AG04450 (cell line): ENCODE results near the gene STARD9. TPM values are rescaled to one million over a fixed set of nuclear protein-coding genes. Genes with fewer than 3 reads are reported as not detected.

Source experiments
- CTCF ChIA-PET: fragments of 300-600, 350-600 bp; formaldehyde crosslinking; extraction: SDS; loops from one replicate; lab custom pipeline; 2022; ENCODE audit warnings: antibody characterized with exemption, inconsistent platforms; lab: Charles Lee
- POLR2A ChIA-PET: fragments of 350-600 bp; formaldehyde crosslinking; extraction: SDS; loops from one replicate; lab custom pipeline; 2021; ENCODE audit warnings: antibody characterized with exemption, inconsistent platforms; lab: Yijun Ruan, JAX
- DNase-seq: peaks from one replicate; pipeline ENCODE4 v3.0.0-alpha.2; 2011; ENCODE audit warnings: low read depth, low spot score
- H3K27ac ChIP-seq: one replicate; pipeline ENCODE4 v1.5.1; 2012; ENCODE audit warnings: low read depth, low read length, control low read depth
- H3K27me3 ChIP-seq: one replicate; pipeline ENCODE4 v1.6.0; 2012; ENCODE audit warnings: low read length; ENCODE audit not compliant: control insufficient read depth, insufficient read depth
- H3K4me3 ChIP-seq: 2 replicates; pipeline ENCODE4 v1.5.1; 2011; ENCODE audit warnings: mild to moderate bottlenecking, low read depth, low read length, control low read depth
- H3K9me3 ChIP-seq: 2 replicates; pipeline ENCODE4 v1.5.1; 2012; ENCODE audit warnings: low read length; ENCODE audit not compliant: control insufficient read depth, insufficient read depth
- polyA plus RNA-seq: library from polyadenylated mRNA; depleted of rRNA; stranded (reverse); fragments of >200 nt; gene quantifications from 2 replicates; pipeline ENCODE4 v1.2.3, GENCODE V29; 2011
- TF ChIP-seq, protein P1 (sequence below): IDR thresholded peaks from 2 replicates; pipeline ENCODE4 v1.5.1; 2011; ENCODE audit warnings: low read depth, low read length, control low read depth, inconsistent platforms

STARD9 gene
- polyA plus RNA-seq, 1 experiment, result 2.2 TPM

DNA sequence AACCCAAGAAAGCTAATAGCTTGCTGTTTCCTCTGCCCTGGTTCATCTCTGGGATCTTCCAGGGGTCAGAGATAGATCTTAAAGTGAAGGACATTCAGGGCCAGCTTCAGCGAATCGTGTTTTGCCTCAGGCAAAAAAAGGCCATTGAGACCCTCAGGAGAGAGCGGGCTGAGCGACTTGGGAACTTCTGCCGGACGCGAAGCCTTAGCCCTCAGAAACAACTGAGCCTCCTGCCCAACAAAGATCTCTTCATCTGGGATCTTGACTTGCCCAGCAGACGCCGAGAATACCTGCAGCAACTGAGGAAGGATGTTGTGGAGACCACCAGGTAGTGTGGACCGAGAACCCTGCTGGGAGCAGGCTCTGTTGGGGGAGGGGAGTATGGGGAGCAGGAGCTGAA is 119.0 kb downstream of the STARD9 start:
- Histone ChIP-seq H3K27ac (no peak overlapping the region), H3K9me3 (no peaks in the 10 kb centered on the region), H3K27me3 (no peaks in the 10 kb centered on the region), H3K4me3 (no peak overlapping the region)
- TF ChIP-seq, protein P1, sequence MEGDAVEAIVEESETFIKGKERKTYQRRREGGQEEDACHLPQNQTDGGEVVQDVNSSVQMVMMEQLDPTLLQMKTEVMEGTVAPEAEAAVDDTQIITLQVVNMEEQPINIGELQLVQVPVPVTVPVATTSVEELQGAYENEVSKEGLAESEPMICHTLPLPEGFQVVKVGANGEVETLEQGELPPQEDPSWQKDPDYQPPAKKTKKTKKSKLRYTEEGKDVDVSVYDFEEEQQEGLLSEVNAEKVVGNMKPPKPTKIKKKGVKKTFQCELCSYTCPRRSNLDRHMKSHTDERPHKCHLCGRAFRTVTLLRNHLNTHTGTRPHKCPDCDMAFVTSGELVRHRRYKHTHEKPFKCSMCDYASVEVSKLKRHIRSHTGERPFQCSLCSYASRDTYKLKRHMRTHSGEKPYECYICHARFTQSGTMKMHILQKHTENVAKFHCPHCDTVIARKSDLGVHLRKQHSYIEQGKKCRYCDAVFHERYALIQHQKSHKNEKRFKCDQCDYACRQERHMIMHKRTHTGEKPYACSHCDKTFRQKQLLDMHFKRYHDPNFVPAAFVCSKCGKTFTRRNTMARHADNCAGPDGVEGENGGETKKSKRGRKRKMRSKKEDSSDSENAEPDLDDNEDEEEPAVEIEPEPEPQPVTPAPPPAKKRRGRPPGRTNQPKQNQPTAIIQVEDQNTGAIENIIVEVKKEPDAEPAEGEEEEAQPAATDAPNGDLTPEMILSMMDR, result no peak
- no peak for DNase-seq
- POLR2A ChIA-PET, result no interaction called here
- CTCF ChIA-PET, result interaction anchor here (1.2 kb wide), 1 partner anchor 232 kb away, joined by 4 read pairs; no protein-coding TSS in a partner anchor

- TF ChIP-seq, protein P1, result no peak
- no peaks in the 10 kb centered on the region for H3K27me3 ChIP-seq
- POLR2A ChIA-PET, result no interaction called here
- no peaks in the 10 kb centered on the region for H3K9me3 ChIP-seq
- CTCF ChIA-PET, result interaction anchor here (1.2 kb wide), 2 partner anchors 8 to 231 kb away, joined by 3 to 4 read pairs; no protein-coding TSS in a partner anchor
- no peak overlapping the region for H3K27ac ChIP-seq
- DNase-seq, result no peak
- H3K4me3 ChIP-seq, result no peak overlapping the region
Measured at GRCh38 chr15:42695527-42696071, 120.2 kb downstream of the STARD9 start.

- TF ChIP-seq, protein P1, result no peak
- POLR2A ChIA-PET, result no interaction called here
- Histone ChIP-seq H3K9me3 (no peaks in the 10 kb centered on the region), H3K27me3 (no peaks in the 10 kb centered on the region), H3K4me3 (no peak overlapping the region), H3K27ac (no peak overlapping the region)
- CTCF ChIA-PET, result interaction anchor here (1.4 kb wide), 1 partner anchor 230 kb away, joined by 5 read pairs; no protein-coding TSS in a partner anchor
- DNase-seq, result no peak
Measured at GRCh38 chr15:42696626-42697025, 121.2 kb downstream of the STARD9 start.

- ChIA-PET POLR2A (no interaction called here), CTCF (interaction anchor here (1.2 to 1.9 kb wide), 4 partner anchors 10 to 230 kb away, joined by 3 to 13 read pairs (median 4); no protein-coding TSS in a partner anchor)
- Histone ChIP-seq H3K9me3 (no peaks in the 10 kb centered on the region; the same call in 1 of the 2 replicates), H3K4me3 (no peak overlapping the region), H3K27me3 (no peaks in the 10 kb centered on the region), H3K27ac (no peak overlapping the region)
- DNase-seq, result peak; percentile 23
- TF ChIP-seq, protein P1, result peak; percentile 97
Measured at GRCh38 chr15:42704492-42704926, 129.1 kb downstream of the STARD9 start.

- TF ChIP-seq, protein P1, result no peak
- ChIA-PET CTCF (interaction anchor here (1.2 to 2.0 kb wide), 3 partner anchors 221 to 229 kb away, joined by 3 to 14 read pairs (median 4); no protein-coding TSS in a partner anchor), POLR2A (no interaction called here)
Measured at GRCh38 chr15:42705336-42705735, 129.9 kb downstream of the STARD9 start.

More at GRCh38 chr15:42705336-42705735, 129.9 kb downstream of the STARD9 start:
- no peaks in the 10 kb centered on the region for H3K27me3 ChIP-seq
- H3K9me3 ChIP-seq, result no peaks in the 10 kb centered on the region; the same call in 1 of the 2 replicates
- no peak overlapping the region for H3K4me3 ChIP-seq
- no peak overlapping the region for H3K27ac ChIP-seq
- no peak for DNase-seq
